ENCODE data around the gene CBLN3.
A peak's percentile ranks its signal among the peaks of the same experiment; 100 is the strongest.
"Not testable (repeated sequence)": the region's sequence is repeated elsewhere in the genome, so short reads cannot be mapped to it uniquely, and the experiment has no call there.

Gene CBLN3

DNA sequence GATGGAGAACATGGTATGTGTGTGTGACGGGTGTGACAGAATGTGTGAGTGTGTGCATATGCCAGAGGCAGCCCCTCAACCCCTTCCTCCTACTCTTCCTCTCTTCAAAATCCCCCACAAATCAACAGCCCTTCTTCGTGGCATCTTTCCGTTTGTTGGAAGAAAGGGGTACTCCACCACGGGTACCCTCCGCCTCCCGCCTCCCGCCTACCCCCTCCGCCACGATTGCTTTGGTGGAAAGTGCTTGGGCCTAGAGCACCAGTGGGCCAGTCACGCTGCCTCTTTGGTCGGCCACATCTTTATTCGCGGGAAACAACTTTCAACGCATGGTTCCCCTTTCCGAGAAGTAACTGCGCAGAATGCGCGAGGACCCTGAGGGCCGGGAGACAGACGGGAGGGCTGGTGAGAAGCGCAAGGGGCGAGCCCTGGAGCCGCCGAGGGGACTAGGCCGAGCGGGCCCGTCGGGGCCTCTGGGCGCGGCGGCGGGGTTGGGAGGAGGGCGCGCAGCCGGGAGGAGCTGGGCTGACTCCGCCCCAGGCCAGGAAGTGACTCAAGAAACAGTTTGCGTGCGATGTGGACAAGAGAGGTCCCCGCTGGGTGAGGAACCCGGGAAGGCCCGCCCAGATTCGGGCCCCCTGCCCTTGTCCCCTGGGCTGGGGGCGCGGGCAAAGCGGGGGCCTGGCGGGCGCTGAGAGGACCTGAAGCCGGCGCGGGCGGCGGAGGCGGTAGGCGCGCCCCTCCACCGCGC is at the start of gene CBLN3, which contains the start of gene KHNYN:
CBLN3 (minus strand) TSS at position 274 of the 748 bp plus-strand sequence. CDS start 614 bp downstream, outside the sequence.
KHNYN (plus strand) TSS at position 560 of the 748 bp plus-strand sequence. CDS start 777 bp downstream, outside the sequence.
- DNase-seq (ENCODE audit: low read depth) = peak; percentile 83

DNA sequence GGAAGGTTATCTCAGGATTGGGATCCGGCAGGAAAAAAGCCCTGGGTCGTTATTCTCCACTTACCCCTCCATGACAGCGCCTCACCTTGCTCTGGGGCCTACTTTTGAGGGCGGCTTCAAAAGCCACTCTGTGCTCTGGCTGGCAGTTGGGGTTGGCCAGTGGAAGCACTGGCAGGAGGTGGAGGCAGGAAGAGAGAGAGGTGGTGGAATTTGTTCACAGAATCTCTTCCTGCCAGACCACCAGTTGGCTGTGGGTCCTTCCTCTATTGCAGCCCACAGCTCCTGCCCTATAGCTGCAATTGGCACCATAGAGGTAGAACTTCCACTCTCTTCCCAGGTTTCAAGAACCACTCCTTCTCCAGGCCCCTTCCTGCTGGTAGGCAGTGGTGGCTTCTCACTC is 45.8 kb upstream of the CBLN3 start:
- no peak for DNase-seq (ENCODE audit: low read depth)

DNA sequence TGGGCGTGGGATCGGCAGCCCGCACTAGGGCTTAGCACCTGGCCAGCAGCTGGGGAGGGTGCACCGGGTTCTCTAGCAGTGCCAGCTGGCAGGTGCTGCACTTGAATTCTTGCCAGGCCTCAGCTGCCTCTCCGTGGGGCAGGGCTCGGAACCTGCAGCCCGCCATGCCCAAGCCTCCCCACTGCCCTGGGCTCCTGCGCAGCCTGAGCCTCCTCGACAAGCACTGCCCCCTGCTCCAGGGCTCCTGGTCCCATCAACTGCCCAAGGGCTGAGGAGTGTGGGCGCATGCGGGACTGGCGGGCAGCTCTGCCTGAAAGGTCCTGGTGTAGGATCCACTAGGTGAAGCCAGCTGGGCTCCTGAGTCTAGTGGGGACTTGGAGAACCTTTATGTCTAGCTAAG is 43.7 kb upstream of the CBLN3 start:
- DNase-seq (ENCODE audit: low read depth) = no peak

DNA sequence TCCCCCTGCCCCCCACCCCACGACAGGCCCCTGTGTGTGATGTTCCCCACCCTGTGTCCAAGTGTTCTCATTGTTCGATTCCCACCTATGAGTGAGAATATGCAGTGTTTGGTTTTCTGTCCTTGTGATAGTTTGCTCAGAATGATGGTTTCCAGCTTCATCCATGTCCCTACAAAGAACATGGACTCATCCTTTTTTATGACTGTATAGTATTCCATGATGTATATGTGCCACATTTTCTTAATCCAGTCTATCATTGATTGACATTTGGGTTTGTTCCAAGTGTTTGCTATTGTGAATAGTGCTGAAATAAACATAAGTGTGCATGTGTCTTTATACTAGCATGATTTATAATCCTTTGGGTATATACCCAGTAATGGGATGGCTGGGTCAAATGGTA is 41.0 kb upstream of the CBLN3 start:
- DNase-seq (ENCODE audit: low read depth) = not testable (repeated sequence)

DNA sequence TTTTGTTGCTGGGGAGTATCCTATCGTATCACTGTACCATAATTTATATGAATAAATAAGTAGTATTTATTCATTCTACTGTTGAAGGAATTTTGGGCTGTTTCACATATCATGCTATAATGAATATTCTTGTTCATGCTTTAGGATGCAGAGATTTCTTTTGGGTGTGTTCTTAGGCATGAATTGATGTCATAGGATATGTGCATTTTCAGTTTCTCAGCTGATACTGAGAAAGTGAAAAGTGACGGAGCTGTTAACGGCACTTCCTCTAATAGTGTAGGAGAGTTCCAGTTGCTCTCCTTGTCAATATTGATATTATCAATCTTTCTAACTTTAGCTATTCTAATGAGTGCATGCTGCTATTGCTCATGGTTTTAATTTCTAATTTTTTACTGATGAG is 36.3 kb upstream of the CBLN3 start:
- DNase-seq (ENCODE audit: low read depth) = no peak

DNA sequence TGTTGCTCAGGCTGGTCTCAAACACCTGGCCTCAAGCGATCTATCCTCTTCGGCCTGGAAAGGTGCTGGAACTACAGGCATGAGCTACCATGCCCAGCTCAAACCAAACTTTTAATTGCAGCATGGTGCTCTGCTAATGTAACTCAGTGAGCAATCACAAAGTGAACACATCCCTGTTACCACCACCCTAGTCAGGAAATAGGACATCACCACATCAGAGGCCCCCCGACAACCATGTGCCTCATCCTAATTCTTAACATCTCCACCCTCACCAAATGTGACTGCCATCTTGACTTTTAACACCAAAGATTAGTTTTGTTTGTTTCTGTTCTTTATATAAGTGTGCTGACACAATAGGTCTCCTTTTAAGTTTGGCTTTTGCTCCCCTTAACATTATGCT is 35.9 kb upstream of the CBLN3 start:
- no peak for DNase-seq (ENCODE audit: low read depth)

DNA sequence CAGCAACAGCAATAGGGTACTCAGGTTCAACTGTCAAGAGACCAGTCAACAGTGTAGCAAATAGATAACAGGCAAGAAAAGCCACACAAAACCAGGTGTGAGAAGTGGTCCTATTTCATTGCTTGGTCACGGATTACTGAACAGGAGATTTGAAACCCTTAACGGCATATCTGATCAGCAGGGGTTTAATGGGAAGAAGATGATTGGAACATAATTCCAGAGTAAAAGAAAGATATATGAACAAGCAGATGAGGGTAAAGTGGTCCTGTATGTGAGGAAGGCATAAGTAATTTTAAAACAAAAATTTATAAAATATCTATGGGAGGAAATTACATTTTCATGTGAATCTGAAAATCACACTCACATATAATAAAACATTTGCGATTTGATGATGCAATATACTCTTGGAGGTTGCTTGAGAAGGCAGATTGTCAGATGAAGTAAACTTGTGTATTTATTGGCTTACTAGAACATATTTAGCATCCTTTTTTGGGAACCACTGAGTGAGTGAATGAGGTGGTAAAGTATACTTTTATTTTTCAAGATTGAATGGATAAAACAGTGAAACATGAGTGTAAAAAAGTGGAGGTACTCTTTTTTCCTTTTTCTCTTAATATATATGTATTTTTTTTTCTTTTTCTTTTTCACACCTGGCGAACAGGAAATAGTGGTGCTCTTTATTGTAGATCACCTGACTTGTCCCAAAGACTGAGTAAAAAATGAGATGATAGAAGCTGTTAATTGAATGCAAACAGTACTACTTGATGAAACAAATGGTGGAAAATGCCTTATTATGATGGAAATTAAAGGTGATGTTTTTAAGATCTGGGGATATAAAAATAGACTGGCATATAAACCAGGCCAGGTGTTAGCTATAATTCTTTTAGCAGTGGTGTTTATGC is 34.7 kb upstream of the CBLN3 start:
- DNase-seq (ENCODE audit: low read depth) = no peak

DNA sequence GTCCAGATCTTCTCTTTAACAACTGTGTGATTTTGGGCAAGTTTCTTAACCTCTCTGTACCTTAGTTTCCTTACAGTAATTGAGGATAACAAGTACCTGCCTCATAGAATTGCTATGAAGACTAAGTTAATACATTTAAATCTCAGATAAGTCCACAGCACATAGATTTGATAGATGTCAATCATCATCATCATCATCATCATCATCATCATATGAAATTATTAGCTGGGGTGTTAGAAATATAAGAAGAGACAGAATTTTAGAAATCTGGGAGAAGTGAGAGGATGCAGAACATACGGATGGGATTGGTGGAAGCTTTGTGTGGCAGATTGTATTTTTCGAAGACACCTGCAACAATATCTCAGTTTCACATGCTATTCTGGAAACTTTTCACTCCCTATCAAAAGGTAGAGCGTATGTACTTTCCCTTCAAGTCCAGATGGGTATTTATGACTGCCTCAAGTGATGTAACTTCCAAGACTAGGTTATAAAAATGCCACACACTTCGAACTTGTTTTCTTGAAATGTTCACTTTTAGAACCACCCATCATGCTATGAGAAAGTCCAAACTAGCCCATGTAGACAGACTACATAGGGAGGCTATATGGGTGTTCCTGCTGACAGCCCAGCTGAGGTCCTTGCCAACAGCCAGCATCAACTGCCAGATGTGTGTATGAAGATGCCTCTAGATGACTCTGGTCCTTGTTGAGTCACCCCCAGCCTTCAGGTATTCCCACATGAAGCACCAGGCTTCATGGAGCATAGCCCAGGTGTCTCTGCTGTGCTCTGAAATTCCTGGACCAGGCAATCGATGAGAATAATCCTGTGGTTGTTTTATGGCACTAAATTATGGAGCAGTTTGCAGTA is 33.8 kb upstream of the CBLN3 start:
- no peak for DNase-seq (ENCODE audit: low read depth)

DNA sequence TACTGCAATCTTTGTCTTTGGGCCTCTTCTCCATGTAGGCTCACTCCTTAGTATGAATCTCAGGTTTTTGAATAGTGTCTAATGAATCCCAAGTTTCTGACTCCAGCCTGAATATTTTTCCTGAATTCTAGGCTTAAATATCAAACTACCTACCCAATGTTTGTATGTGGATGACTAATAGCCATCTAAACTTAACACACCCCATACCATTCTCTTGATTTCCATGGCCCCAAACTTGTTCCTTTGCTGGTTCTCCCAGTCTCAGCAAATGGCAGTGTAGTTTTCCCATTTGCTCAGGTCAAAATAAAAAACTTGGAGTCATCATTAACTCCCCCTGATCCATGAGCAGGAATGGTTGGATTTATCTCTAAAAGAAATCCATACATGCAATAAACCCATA is 31.9 kb upstream of the CBLN3 start:
- DNase-seq (ENCODE audit: low read depth) = no peak

DNA sequence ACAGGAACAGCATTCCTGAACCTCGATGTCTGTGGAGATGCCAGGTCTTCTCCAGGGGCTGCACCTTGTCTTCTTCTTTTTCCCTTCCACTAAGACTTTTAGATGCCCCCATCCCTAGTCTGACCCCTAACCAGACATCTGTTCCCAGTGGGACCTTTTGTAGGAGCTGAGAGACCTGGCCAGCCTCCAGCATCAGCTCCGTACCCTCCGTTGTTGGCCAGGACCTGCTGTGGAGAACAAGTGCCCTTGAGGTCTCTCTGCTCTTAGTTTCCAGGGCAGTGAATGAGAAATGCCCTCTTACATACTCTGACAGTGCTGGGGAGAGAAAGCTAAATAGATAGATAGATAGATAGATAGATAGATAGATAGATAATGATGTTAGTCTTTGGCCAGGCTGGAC is 29.9 kb upstream of the CBLN3 start:
- DNase-seq (ENCODE audit: low read depth) = no peak

DNA sequence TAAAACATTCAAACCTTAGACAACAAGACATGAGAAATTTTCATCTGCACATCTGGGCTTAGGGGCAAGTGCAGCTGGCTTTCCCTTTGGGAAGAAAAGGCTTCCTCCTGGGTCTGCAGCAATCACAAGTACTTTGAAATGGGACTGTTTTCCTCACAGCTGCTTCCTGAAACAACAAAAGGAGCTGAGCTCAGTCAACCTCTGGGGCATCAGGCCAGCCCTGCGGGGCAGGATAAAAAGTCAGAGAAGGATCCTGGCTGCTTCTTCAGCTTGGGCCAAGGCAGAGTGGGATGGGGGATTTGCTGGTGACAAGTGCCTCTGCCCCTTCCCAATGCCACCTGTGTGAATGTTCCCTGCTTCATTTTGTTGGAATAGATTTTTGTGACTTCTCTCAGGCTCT is 29.3 kb upstream of the CBLN3 start:
- no peak for DNase-seq (ENCODE audit: low read depth)

DNA sequence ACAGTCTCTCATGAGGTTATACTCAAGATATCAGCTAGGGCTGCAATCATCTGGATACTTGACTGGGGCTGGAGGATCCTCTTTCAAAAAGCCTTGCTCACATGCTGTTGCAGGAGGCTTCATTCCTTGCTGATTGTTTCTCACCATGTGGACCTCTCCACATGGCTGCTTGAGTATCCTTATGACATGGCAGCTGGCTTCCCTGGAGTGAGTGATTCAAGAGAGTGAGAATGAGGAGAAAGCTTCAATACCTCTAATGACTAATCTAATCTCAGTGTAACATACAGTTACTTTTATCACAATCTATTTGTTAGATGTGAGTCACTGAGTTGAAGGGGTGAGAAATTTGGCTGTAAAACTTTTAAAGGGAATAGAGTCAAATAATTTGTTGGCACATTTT is 27.5 kb upstream of the CBLN3 start:
- DNase-seq (ENCODE audit: low read depth) = no peak

DNA sequence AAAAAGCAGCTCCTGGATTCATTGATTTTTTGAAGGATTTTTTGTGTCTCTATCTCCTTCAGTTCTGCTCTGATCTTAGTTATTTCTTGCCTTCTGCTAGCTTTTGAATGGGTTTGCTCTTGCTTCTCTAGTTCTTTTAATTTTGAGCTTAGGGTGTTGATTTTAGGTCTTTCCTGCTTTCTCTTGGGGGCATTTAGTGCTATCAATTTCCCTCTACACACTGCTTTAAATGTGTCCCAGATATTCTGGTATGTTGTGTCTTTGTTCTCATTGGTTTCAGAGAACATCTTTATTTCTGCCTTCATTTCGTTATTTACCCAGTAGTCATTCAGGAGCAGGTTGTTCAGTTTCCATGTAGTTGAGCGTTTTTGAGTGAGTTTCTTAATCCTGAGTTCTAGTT is 21.4 kb upstream of the CBLN3 start:
- DNase-seq (ENCODE audit: low read depth) = not testable (repeated sequence)

DNA sequence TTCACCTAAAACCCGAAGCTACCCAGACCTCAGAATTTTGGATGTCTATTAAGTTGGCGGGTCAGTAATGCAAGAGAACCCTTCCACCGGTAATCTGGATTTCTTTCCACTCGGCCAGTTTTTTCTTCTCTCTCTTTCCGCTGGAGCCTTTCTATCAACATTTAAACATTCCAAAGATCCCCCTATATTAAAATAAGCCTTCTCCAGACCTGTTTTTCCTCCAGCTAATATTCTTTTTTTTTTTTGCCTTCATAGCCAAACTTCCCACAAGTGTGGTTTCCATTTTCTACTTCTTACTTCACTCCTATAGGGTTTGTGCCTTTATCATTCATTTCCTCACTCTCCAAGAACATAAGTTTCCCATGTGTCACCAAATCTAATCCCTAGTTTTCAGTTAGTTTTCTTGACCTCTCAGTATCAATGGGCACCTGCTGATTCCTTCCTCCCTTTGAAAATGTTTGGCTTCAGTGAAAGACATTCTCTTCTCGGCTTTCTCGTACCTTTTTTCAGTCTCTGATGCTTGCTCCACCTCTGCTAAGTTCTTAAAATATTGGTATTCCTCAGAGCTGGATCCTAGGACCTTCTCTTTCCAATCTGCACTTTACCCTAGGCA is 13.7 kb upstream of the CBLN3 start:
- no peak for DNase-seq (ENCODE audit: low read depth)

DNA sequence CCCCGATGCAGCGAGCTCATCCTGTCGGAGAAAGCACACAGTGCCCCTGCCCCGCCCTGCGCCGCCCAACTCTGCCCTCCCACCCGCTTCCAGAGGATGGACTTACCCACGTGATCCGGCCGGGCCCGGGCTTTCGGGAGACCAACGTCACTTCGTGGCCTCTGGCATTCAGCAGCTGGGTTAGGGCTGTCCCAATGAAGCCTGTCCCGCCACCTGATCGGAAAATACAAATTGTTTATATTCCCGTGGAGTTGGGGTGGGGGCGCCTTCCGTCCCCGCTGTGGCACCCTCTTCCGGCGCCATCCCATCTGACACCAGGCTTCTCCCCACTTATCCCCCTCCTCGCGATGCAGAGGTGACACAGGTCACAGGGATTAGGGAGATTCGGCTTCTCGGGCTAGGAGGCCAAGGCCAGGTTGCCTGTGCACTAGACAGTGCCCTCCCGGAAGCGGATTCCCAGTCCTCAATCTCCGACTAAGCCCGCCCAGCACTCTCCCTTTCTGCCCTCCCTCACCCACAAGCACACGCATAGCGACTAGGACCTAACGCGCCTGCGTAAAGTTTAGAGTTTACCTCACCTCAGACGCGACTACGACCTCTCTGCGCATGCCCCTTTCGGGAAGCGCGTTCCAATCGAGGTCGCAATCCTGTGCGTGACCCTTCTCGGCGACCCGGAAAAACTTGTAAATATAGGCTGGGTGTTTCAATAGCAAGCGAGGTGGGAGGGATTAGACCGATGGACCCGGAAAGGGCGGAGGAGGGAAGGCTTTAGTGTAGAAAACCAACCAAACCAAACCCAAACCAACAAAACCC is 13.0 kb upstream of the CBLN3 start, which contains the start of gene SDR39U1:
SDR39U1 (minus strand) TSS at position 537 of the 813 bp plus-strand sequence; CDS start at position 530, 7 bp downstream.
- DNase-seq (ENCODE audit: low read depth) = peak; percentile 91

DNA sequence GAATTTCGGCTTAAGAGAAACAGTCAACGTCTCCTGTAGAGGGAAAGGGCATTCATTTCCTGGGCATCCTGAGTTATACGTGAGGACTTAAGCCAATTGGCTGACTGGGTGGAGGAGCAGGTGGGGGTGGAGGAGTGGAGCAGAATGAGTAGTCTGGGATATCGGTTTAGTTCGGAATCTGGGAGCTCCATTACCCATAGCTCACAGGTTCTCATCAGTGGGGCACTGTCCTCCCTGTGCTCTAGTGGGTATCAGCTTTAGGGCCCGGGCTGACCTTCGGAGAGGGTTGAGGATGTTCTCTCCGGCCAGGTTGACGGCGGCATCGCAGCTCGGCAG is 12.4 kb upstream of the CBLN3 start:
- DNase-seq (ENCODE audit: low read depth) = no peak

DNA sequence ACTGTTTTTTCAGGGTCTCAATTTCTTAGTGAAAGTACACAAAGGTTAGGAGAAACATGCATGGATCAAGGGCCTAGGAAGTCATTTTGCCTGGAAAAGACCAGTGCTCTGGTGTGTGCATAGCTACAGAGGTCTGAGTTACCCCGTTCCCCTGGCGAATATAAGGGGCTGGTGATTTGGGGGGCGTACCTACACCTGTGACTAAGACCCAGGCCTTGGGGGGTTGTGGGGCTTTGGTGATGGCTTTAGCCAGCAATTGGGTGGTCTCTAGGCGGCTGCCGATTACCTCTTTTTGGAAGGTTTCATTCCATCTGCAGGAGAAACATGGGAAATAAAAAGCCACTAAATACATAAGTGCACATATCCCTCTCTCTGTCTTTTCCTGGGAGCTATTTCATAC is 12.0 kb upstream of the CBLN3 start:
- no peak for DNase-seq (ENCODE audit: low read depth)

DNA sequence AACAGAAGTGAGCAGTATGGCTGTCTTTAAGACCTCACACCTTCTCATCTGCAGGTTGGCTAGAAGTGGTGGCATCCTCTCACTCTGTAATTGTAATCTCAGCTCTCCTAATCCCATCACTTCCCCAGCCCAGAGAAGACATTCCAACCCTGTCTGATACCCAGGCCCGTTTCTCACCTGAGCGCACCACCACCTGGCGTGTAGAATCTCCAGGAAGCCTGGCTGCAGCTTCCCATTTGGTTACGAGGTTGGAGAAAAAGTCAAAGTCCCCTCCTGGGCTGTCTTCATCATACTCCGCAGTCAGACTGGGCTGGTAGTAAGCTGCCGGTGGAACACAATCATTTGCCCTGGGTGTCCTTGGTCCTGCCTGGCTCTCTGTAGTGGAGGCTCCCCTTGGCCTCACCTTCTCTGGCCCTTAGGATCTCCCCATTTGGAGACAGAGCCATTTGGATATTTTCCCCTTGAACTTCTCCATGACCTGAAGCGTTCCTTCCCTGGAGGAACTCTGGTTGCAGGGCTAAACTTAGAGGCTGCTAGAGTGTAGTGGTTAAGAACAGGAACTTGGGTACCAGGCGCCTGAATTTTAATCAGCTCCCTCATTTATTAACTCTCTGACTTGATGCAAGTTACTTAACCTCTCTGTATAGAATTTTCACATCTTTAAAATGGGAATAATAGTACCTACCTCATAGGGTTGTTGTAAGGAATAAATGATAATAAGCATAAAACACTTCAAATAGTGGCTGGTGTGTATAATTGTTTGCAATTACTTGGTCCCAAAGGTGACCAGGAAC is 11.3 kb upstream of the CBLN3 start:
- no peak for DNase-seq (ENCODE audit: low read depth)

DNA sequence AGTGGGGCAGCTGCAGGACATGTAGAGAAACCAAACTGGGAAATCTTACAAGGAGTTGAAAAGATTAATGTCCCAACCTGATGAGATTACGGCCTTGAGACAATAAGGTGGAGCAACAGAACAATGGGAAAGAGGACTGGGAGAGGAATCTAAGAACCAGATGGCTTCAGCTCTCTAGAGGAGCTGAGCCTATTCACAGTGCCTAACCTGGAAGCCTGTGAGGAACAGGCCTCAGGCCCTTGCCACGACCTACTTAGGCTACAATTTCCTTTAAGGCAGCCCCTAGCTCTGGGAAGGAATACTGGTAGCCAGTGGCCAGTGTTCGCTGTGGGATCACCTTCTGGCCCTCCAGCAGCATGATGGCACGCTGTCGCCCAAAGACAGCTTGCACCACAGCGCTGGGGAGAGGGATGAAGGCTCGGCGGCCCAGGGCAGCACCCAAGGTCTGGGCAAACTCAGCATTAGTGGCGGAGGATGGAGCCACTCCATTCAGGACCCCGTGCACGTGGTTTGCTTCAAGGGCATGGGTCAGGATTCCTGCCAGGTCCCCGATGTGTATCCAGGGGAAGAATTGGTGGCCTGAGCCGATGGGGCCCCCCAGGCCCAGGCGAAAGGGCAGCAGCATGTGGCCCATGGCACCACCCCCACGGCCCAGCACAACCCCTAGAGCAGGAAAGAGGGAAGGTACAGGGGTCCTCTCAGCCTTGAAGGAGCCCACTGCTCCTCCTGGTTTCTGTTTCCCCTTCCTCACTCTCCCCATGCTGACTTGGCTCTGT is 10.6 kb upstream of the CBLN3 start:
- DNase-seq (ENCODE audit: low read depth) = no peak
